Mammary epithelial cell (primary cell): ENCODE data around the gene RPL41.

Experiments used
- EZH2 ChIP-seq: IDR thresholded peaks from 2 replicates; pipeline ENCODE4 v1.6.1; 2012; ENCODE audit warnings: low read length, inconsistent platforms, borderline replicate concordance
- TF ChIP-seq, protein P1 (sequence below), 2 donors: IDR thresholded peaks in 1 of 2; conservative IDR thresholded peaks in 1 of 2; 2 replicates each; pipeline ENCODE4 v1.5.1; 2011 to 2012; ENCODE audit warnings: inconsistent platforms in 2 of 2, low read length in 2 of 2, mild to moderate bottlenecking in 2 of 2, control low read depth in 1 of 2, low read depth in 1 of 2; ENCODE audit not compliant: insufficient read depth in 1 of 2; ENCODE audit errors: extremely low read depth in 1 of 2

DNA sequence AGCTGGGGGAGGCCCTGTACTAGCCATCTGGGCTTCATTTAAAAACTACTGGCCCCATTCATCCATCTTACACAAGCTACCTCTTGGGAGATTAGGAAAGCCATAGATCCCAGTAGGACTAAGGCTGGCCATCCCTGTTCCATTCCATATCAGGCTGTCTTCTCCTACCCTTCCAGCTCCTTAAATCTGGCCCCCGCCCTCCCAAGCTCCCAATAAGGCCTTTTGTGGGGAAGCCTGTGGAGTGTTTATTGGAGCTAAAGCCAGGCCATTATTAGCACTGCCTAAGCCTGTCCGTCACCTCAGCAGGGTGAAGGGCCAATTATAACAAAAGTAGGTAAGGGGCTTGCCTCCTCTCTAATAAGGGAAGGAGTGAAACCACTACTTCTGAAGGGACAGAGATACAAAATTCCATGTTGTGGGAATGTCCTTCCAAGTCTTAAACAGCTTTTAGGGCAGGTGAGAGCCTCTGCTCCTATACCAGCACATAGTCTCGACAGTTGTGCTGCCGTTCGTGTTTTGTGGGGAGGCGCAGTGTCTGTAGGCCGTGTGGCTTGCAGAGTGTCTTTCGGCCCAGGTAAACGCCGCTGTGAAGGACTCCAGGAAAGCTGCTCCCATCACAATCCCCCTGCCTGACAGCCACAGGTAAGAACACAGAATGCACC is 45.4 kb downstream of the RPL41 start:
- TF ChIP-seq, protein P1, sequence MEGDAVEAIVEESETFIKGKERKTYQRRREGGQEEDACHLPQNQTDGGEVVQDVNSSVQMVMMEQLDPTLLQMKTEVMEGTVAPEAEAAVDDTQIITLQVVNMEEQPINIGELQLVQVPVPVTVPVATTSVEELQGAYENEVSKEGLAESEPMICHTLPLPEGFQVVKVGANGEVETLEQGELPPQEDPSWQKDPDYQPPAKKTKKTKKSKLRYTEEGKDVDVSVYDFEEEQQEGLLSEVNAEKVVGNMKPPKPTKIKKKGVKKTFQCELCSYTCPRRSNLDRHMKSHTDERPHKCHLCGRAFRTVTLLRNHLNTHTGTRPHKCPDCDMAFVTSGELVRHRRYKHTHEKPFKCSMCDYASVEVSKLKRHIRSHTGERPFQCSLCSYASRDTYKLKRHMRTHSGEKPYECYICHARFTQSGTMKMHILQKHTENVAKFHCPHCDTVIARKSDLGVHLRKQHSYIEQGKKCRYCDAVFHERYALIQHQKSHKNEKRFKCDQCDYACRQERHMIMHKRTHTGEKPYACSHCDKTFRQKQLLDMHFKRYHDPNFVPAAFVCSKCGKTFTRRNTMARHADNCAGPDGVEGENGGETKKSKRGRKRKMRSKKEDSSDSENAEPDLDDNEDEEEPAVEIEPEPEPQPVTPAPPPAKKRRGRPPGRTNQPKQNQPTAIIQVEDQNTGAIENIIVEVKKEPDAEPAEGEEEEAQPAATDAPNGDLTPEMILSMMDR (conservative IDR thresholded peaks at IDR 0.05 in 1 of 2, IDR thresholded peaks at IDR 0.05 in 1 of 2; ENCODE audit: extremely low read depth in 1 of 2, insufficient read depth in 1 of 2, low read depth in 1 of 2, low read length in 2 of 2), result no peak
- no peak for TF ChIP-seq EZH2
